ENCODE measurements around the gene P2RX3.

Gene P2RX3

GRCh38 chr11:57414612-57415212, 76.6 kb downstream of the P2RX3 start:
- in situ Hi-C loops (cut with MboI; ENCODE audit: low sequenced_read_pairs), result no loop called here

- in situ Hi-C loops (cut with MboI; ENCODE audit: low sequenced_read_pairs), result no loop called here
Observed at GRCh38 chr11:57416436-57416835, 78.3 kb downstream of the P2RX3 start.

GRCh38 chr11:57417056-57417455, 78.9 kb downstream of the P2RX3 start:
- in situ Hi-C loops (cut with MboI; ENCODE audit: low sequenced_read_pairs), result no loop called here

GRCh38 chr11:57418131-57418530, 80.0 kb downstream of the P2RX3 start:
- in situ Hi-C loops (cut with MboI; ENCODE audit: low sequenced_read_pairs), result no loop called here

GRCh38 chr11:57419146-57419545, 81.0 kb downstream of the P2RX3 start:
- in situ Hi-C loops (cut with MboI; ENCODE audit: low sequenced_read_pairs), result no loop called here

GRCh38 chr11:57421066-57421465, 82.9 kb downstream of the P2RX3 start:
- in situ Hi-C loops (cut with MboI; ENCODE audit: low sequenced_read_pairs), result no loop called here

- in situ Hi-C loops (cut with MboI; ENCODE audit: low sequenced_read_pairs), result no loop called here
Observed at GRCh38 chr11:57421805-57422204, 83.7 kb downstream of the P2RX3 start.
